22Rv1 (cell line): Measurements from ENCODE around the gene FOLR1.

Experiments
- CTCF ChIP-seq: fragments of 450-650 bp; IDR thresholded peaks from 2 replicates; pipeline ENCODE4 v1.5.1; 2017; ENCODE audit warnings: mild to moderate bottlenecking
- ZFX ChIP-seq: fragments of 450-650 bp; IDR thresholded peaks from 2 replicates; pipeline ENCODE4 v1.6.1; 2017; ENCODE audit warnings: antibody characterized with exemption, borderline replicate concordance

- TF ChIP-seq CTCF (no peak), ZFX (no peak)
These were observed 38.9 kb downstream of the FOLR1 start for GRCh38 chr11:72230764-72231365.
